K562 (cell line): ENCODE measurements around the gene SPOCK2. TPM values are rescaled to one million over a fixed set of nuclear protein-coding genes. Genes with fewer than 3 reads are reported as not detected.

Experiments used
- ARID3A ChIP-seq: IDR thresholded peaks from 2 replicates; pipeline ENCODE4 v1.6.1; 2012; ENCODE audit warnings: low read depth, low read length, improper control_type of control experiment, borderline replicate concordance
- NFIC ChIP-seq: fragments of 450-650 bp; IDR thresholded peaks from 2 replicates; pipeline ENCODE4 v1.6.1; 2017; ENCODE audit warnings: mild to moderate bottlenecking, inconsistent platforms
- NUFIP1 ChIP-seq: fragments of 450-650 bp; IDR thresholded peaks from 2 replicates; pipeline ENCODE4 v1.6.1; 2018; ENCODE audit not compliant: partially characterized antibody
- SMC3 ChIP-seq: conservative IDR thresholded peaks from 2 replicates; pipeline ENCODE4 v1.6.1; 2011; ENCODE audit warnings: low read depth, low read length, improper control_type of control experiment; ENCODE audit not compliant: insufficient read depth
- TARDBP ChIP-seq: fragments of 450-650 bp; IDR thresholded peaks from 2 replicates; pipeline ENCODE4 v1.6.1; 2016
- ZNF384 ChIP-seq: IDR thresholded peaks from 2 replicates; pipeline ENCODE4 v1.6.1; 2012; ENCODE audit warnings: low read depth, low read length, improper control_type of control experiment
- ZZZ3 ChIP-seq: fragments of 450-650 bp; IDR thresholded peaks from 2 replicates; pipeline ENCODE4 v1.6.1; 2016; ENCODE audit warnings: antibody characterized with exemption, mild to moderate bottlenecking, moderate library complexity
- polyA plus RNA-seq, 8 experiments: library from polyadenylated mRNA; depleted of rRNA in 4 of 8; stranded (reverse) in 5 of 8; unstranded in 3 of 8; fragments of >200 nt; fragmentation: Nextera tagmentation in 2 of 8; fragmentation: Illumina TruSeq in 1 of 8; extraction: Ambion mirVana in 2 of 8; extraction: Trizol in 1 of 8; gene quantifications; 2 replicates each; pipeline versions ENCODE4 v1.2.1 to v1.2.3, GENCODE V29; 2011 to 2014; ENCODE audit warnings: inconsistent platforms in 1 of 8, missing spikeins in 1 of 8
- total RNA-seq, 7 experiments: library from RNA; depleted of rRNA in 6 of 7; stranded (reverse); fragments of >200 nt in 6 of 7; fragmentation: Illumina TruSeq in 2 of 7; extraction: Trizol in 2 of 7; gene quantifications; 2 replicates each; pipeline versions ENCODE4 v1.2.1 to v1.2.3, GENCODE V29; 2011 to 2021; ENCODE audit warnings: low replicate concordance in 1 of 7
- TF ChIP-seq, protein P1 (sequence below), 2 experiments: fragments of 450-650 bp; formaldehyde crosslinking in 1 of 2; IDR thresholded peaks; 2 replicates each; pipeline versions ENCODE4 v1.4.0 to v1.6.1; 2014 to 2020; ENCODE audit warnings: mild to moderate bottlenecking in 2 of 2, borderline replicate concordance in 1 of 2, low read depth in 1 of 2
- TF ChIP-seq, protein P2 (sequence below), 3 experiments: IDR thresholded peaks in 2 of 3; conservative IDR thresholded peaks in 1 of 3; 2 replicates each; pipeline ENCODE4 v1.5.1; 2011 to 2012; ENCODE audit warnings: low read length in 3 of 3, mild to moderate bottlenecking in 3 of 3, control low read depth in 2 of 3, improper control_type of control experiment in 1 of 3, inconsistent platforms in 1 of 3, low read depth in 1 of 3, mixed read lengths in 1 of 3, moderate library complexity in 1 of 3; ENCODE audit not compliant: insufficient read depth in 2 of 3
- TF ChIP-seq, protein P3 (sequence below), 2 experiments: fragments of 200-800 bp in 1 of 2; sonication (Bioruptor generic) in 1 of 2; sonication (generic) in 1 of 2; formaldehyde crosslinking in 1 of 2; IDR thresholded peaks in 1 of 2; conservative IDR thresholded peaks in 1 of 2; 2 replicates each; pipeline versions ENCODE4 v1.5.0 to v1.6.1; 2016 to 2020; ENCODE audit warnings: missing compliant biosample characterization in 1 of 2, missing genetic modification characterization in 1 of 2, missing genetic modification reagents in 1 of 2
- TF ChIP-seq, protein P4 (sequence below): fragments of 450-650 bp; formaldehyde crosslinking; IDR thresholded peaks from 2 replicates; pipeline ENCODE4 v1.4.0; 2020; ENCODE audit warnings: mild to moderate bottlenecking, moderate library complexity

Gene SPOCK2
- total and polyA plus RNA-seq, 9 of the 15 experiments (the other 6 are each of a cell fraction or from before 2014, with no cell fraction given), result 0.04 to 0.86 (median 0.11) TPM; not detected in 2

- TF ChIP-seq, protein P1, sequence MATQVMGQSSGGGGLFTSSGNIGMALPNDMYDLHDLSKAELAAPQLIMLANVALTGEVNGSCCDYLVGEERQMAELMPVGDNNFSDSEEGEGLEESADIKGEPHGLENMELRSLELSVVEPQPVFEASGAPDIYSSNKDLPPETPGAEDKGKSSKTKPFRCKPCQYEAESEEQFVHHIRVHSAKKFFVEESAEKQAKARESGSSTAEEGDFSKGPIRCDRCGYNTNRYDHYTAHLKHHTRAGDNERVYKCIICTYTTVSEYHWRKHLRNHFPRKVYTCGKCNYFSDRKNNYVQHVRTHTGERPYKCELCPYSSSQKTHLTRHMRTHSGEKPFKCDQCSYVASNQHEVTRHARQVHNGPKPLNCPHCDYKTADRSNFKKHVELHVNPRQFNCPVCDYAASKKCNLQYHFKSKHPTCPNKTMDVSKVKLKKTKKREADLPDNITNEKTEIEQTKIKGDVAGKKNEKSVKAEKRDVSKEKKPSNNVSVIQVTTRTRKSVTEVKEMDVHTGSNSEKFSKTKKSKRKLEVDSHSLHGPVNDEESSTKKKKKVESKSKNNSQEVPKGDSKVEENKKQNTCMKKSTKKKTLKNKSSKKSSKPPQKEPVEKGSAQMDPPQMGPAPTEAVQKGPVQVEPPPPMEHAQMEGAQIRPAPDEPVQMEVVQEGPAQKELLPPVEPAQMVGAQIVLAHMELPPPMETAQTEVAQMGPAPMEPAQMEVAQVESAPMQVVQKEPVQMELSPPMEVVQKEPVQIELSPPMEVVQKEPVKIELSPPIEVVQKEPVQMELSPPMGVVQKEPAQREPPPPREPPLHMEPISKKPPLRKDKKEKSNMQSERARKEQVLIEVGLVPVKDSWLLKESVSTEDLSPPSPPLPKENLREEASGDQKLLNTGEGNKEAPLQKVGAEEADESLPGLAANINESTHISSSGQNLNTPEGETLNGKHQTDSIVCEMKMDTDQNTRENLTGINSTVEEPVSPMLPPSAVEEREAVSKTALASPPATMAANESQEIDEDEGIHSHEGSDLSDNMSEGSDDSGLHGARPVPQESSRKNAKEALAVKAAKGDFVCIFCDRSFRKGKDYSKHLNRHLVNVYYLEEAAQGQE (IDR thresholded peaks at IDR 0.05; ENCODE audit: borderline replicate concordance), result peak; percentile 87
- TF ChIP-seq, protein P1 (CRISPR knock-in tag; IDR thresholded peaks at IDR 0.05; ENCODE audit: low read depth), result no peak
- peak; percentile 73 for TF ChIP-seq SMC3
- TF ChIP-seq, protein P2, sequence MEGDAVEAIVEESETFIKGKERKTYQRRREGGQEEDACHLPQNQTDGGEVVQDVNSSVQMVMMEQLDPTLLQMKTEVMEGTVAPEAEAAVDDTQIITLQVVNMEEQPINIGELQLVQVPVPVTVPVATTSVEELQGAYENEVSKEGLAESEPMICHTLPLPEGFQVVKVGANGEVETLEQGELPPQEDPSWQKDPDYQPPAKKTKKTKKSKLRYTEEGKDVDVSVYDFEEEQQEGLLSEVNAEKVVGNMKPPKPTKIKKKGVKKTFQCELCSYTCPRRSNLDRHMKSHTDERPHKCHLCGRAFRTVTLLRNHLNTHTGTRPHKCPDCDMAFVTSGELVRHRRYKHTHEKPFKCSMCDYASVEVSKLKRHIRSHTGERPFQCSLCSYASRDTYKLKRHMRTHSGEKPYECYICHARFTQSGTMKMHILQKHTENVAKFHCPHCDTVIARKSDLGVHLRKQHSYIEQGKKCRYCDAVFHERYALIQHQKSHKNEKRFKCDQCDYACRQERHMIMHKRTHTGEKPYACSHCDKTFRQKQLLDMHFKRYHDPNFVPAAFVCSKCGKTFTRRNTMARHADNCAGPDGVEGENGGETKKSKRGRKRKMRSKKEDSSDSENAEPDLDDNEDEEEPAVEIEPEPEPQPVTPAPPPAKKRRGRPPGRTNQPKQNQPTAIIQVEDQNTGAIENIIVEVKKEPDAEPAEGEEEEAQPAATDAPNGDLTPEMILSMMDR (IDR thresholded peaks at IDR 0.05 in 2 of 3, conservative IDR thresholded peaks at IDR 0.05 in 1 of 3; ENCODE audit: insufficient read depth in 2 of 3, low read depth in 1 of 3, low read length in 3 of 3), result peak; percentile 47 to 82 (median 58); a peak in 5 of 6 replicates
- peak; percentile 50 for TF ChIP-seq NFIC
- TF ChIP-seq, protein P3, sequence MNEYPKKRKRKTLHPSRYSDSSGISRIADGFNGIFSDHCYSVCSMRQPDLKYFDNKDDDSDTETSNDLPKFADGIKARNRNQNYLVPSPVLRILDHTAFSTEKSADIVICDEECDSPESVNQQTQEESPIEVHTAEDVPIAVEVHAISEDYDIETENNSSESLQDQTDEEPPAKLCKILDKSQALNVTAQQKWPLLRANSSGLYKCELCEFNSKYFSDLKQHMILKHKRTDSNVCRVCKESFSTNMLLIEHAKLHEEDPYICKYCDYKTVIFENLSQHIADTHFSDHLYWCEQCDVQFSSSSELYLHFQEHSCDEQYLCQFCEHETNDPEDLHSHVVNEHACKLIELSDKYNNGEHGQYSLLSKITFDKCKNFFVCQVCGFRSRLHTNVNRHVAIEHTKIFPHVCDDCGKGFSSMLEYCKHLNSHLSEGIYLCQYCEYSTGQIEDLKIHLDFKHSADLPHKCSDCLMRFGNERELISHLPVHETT (CRISPR knock-in tag; conservative IDR thresholded peaks at IDR 0.05 in 1 of 2, IDR thresholded peaks at IDR 0.05 in 1 of 2), result no peak
- no peak for TF ChIP-seq ZZZ3
- no peak for TF ChIP-seq TARDBP
- TF ChIP-seq ARID3A, result peak; percentile 95
- peak; percentile 23; the same call in 1 of the 2 replicates for TF ChIP-seq ZNF384
- no peak for TF ChIP-seq NUFIP1
- TF ChIP-seq, protein P4, sequence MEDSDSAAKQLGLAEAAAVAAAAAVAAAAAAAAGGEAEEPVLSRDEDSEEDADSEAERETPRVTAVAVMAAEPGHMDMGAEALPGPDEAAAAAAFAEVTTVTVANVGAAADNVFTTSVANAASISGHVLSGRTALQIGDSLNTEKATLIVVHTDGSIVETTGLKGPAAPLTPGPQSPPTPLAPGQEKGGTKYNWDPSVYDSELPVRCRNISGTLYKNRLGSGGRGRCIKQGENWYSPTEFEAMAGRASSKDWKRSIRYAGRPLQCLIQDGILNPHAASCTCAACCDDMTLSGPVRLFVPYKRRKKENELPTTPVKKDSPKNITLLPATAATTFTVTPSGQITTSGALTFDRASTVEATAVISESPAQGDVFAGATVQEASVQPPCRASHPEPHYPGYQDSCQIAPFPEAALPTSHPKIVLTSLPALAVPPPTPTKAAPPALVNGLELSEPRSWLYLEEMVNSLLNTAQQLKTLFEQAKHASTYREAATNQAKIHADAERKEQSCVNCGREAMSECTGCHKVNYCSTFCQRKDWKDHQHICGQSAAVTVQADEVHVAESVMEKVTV (CRISPR knock-in tag), result peak; percentile 65
These were observed 38.0 kb upstream of the SPOCK2 start (continued) for GRCh38 chr10:72126184-72126871.
